ENCODE results near the gene SMPD3.
"Not testable (repeated sequence)": the region's sequence is repeated elsewhere in the genome, so short reads cannot be mapped to it uniquely, and the experiment has no call there.

SMPD3 gene

GRCh38 chr16:68448360-68448970 is at the start of gene SMPD3:
TSS of gene SMPD3 (minus strand) at chr16:68448508. CDS start at chr16:68372181, 76,327 bp downstream.
- peak; percentile 96 for DNase-seq

- no peak for DNase-seq
These were observed 48.4 kb upstream of the SMPD3 start for GRCh38 chr16:68496689-68497088.

- DNase-seq, result not testable (repeated sequence)
These were observed 46.0 kb upstream of the SMPD3 start for GRCh38 chr16:68494261-68494660.

DNA sequence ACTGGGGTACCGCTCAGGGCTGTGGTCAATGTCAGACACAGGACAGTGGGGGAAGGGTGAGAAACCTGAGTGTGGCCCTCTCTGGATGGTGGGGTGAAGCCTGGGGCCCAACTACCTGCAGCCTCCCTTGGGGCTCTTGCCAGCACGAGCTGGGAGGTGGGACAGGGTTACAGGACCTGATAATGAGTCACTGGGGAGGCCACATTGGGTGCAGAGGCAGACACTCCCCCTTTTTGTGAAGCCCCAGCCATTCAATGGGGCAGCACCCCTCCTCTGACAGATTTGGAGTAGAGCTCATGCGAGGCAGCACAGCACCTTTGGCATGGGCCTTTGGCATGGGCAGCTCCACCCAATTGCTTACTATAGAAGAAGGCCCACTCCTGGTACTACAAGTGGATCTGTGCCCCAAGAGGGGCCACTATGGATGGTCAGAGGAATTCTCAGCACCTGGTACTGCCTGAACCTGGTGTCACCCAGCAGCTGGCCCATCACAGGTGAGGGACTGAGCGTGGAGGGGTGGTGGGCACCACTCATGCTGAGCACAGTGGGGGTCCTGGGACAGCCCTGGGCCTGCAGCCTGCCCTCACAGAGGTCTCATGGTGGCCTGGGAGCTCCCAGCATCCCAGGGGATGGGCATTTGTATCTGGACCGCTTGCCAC is 45.2 kb upstream of the SMPD3 start:
- no peak for DNase-seq

DNA sequence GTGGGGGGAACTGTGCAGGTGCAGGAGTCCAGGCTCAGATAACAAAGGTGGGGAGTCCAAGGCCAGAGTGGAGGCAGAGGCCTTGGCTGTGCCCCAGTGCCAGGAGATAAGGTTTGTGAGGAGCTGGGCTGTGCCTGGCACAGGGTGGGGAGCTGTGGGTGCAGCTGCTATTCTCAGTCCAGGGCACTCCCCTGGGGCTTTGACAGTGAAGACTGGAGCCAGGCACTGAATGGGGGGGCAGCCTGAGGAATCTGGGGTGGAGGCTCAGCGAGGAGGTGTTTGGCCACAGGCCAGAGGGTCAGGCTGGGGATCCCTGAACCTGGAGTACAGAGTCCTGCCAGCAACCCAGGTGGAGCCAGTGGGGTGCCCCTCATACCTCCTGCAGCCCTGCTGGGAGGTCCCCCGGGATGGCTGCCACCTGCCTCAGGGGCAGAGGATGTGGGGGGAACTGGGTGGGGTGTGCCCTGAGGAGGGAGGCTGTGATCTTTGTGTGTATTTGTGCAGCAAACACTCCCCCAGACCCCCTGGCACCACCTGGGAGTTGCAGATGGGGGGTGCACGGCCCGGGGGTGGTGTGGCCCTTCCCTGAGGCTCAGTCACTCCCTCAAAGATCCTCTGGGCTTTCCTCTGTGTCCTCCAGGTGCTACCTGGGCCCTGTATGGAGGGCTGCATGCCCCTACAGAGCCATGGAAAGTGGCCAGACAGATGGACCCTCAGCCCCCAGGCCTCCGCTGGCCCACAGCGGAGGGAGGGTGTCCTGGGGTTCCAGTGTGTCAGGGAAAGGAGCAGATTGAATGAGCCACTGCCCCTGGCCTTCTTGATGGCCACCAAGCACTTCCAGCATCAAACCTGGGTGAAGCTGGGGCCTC is 44.5 kb upstream of the SMPD3 start:
- no peak for DNase-seq

GRCh38 chr16:68492151-68492542 is 43.8 kb upstream of the SMPD3 start:
- no peak for DNase-seq

GRCh38 chr16:68491576-68491950 is 43.3 kb upstream of the SMPD3 start:
- no peak for DNase-seq

DNA sequence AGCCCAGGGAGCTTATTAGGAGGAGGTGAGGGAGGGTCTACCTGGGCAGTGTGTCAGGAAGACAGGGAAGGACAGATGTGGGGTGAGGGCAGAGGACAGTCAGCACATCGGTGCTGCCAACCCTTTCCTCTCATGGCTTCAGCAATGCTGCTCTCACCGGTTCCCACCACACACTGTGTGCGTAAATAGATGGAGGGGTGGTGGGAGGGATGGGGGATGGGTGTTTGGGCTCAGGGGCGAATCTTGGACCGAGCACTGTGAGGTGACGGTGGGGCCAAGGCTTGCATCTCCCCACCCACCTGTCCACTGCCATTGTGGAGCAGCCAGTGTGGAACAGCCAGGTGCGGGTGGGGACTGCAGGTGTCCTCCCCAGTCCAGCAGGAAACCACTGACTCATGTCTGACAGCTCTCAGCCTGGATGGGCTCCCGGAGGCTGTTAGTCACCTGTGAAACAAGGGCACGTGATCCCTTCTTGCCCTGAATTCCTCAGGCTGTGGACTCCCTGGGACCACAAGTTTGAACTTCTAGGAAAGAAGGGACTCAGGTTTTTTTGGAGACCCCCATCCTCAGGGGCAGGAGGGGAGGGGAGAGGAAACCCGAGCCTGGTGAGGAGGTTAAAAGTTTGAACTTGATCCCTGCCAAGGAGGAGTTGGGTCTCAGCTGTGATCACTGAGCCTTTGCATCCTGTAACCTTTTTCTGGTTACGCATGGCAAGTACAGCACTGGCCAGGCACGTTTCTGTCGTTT is 42.7 kb upstream of the SMPD3 start:
- DNase-seq, result peak; percentile 46

DNA sequence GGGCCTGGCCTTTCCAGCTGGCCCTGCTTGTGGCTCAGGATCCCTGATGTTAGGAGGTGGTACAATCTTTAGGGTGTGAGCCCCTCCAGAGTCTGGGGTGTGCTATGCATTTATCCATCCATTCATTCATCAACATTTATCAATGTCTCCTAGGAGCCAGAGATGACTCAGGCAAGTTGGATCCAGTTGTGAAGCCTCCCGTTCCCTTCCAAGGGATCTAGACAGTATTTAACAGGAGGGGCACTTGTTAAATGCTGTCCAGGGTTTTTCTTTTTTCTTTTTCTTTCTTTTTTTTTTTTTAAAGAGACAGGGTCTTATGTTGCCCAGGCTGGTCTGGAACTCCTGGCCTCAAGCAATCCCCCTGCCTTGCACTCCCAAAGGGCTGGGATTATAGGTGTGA is 42.0 kb upstream of the SMPD3 start:
- DNase-seq, result no peak

- DNase-seq, result no peak
These were observed 40.2 kb upstream of the SMPD3 start for GRCh38 chr16:68488554-68488953.

DNA sequence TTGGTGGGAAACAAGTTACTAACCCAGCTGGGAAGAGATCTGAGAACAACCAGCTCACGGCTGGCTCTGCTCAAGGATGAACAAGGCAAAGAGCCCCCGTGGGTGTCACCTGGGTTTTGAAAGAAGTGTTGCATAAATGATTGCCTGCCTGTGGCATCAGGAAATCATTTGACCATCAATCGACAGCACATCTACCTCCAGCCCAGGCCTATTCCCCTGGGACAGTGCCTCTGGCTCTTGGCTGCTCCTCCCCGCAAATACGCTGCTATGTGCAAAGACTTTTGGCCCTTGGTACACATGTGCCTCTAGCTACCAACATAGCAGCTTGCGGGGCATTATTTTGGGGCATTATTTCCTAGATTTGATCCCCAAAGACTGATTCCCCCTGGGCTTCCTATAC is 39.4 kb upstream of the SMPD3 start:
- DNase-seq, result no peak

GRCh38 chr16:68487203-68487514 is 38.9 kb upstream of the SMPD3 start:
- DNase-seq, result no peak

DNA sequence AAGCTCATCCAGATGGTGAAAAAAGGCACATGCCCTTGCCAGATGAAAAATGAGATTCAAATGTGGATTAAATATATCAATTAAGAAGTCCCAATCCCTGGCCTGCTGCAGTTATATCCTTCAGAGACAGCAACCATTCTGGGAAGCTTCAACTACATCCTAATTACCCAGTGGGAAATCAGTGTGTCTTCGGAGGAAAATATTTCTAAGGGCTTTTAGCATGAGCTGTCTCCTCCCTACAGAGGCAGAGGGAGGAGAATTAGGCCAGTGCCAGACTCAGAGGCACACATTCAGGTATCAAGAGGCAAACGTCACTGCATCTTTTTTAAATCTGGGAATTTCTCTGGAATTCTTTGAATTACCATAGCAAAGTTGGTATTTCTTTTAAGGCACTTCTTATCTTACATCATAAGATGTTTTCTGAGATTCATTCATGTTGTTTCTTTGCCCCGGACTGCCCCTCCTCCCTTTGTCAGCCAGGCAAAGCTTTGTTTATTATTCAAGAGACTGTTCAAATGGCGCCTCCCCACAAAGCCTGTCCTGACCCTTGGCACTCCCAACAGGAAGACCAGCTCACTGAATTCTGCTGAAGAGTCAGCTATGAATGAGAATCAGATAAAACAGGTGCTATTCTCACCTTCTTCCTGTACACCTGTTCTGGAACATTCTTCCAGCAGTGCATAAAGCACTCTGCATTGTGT is 38.3 kb upstream of the SMPD3 start:
- no peak for DNase-seq

DNA sequence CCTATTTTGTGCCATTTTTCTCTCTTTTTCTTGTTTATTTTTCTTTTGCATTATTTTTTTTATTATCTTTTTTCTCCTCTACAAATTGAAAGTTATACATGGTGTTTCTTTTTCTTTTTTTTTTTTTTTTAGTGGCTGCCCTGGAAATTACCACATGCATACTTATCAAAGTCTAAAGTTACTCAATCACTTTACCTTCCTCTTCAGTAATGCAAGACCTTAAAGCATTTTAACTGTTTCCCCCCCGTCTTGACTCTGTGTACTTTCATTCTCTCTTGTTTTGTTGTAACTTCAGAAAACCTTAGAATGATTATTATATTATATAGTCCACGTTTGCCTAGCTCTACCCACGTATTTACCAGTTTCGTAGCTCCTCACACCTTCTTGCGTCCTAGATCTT is 33.3 kb upstream of the SMPD3 start:
- no peak for DNase-seq

DNA sequence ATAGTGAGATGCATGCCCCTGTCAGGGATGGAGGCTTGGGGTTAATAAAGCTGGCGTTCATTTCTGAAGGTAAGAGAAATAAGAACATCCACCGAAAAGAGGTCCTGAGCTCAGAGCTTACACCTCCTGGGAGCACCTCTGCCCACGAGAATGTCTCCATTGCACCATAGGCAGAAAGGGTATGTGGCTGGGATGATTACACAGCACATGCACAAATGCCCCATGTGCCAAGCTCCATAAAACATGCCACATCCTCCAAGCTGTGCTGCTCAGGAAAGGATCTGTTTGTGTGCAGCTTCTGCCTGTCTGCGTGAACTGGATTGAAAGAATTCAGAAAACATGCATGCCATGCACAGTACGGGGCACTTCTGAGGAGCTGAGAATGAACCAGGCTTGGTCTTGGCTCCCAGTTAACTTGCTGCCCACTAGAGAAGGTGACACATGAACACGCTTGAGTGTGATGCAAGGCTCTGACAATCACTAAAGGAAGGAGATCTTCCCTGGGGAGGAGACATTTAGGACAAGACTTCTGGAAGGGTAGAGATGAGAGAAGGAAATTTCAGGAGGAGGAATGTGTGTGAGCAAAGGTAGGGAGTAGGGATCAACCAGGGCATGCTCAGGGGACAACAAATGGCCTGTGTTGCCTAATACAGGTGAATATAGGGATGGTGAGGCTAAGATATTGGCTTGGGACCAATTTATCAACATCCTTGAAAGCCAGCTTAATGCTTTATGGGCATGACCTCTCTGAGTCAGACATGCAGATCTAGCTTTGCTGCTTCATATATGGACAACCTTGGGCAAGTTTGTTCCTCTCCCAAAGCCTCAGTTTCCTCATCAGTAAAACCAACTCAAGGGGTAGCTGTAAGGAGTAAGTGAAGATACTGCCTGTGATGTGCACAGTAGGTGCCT is 32.0 kb upstream of the SMPD3 start:
- DNase-seq, result no peak

DNA sequence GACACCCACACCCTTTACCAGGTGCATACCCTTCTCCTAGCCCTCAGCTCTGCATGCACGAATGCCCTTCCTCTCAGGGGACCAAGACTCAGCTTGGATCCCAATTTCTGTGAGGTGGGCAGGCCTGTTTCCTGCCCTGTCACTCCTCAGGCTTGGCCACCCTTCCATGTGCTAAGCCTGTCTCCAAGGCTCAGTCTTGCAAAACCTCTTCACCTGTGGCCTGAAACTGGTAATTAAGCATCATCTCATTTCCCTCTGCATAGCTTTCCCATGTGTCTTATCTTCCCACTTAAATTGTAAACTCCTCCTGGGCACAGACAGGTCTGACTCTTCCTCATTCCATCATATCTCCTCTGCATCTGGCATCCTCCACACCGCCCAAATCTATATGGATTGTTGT is 31.0 kb upstream of the SMPD3 start:
- DNase-seq, result no peak

GRCh38 chr16:68478526-68479250 is 30.4 kb upstream of the SMPD3 start:
- no peak for DNase-seq

GRCh38 chr16:68475071-68475470 is 26.8 kb upstream of the SMPD3 start:
- no peak for DNase-seq

DNA sequence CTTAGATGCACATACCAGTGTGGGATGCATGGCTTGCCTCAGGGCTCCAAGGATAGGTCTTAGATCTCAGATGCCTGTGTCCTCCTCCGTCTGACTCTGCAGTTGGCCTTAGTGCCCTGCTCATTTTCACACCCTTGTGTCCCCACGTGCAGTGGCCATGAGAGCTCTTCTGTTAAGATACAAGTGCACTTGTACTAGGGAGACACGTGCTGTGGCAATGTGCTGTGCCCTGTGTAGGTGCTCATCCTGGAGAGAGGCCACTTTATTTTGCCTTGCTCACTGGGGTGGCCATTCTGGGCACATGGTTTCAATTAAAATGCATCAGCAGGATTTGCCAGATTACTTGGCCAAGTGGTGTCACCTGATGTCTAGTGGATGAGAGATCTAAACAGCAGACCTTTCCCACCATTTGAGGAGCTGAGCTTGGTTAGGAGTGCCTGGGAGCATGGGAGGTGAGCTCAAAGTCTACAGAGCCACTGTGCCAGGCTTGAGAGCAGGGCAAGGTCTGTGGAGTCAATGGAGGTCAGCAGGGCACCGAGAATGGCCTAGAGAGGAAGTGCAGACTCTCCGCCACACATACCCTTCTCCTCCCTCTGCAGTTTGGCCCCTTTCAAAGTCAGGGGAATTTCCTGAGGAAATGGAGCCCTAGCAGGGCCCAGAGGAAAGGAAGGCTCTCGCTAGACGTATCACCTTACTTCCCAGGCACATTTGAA is 25.2 kb upstream of the SMPD3 start:
- DNase-seq, result no peak

DNA sequence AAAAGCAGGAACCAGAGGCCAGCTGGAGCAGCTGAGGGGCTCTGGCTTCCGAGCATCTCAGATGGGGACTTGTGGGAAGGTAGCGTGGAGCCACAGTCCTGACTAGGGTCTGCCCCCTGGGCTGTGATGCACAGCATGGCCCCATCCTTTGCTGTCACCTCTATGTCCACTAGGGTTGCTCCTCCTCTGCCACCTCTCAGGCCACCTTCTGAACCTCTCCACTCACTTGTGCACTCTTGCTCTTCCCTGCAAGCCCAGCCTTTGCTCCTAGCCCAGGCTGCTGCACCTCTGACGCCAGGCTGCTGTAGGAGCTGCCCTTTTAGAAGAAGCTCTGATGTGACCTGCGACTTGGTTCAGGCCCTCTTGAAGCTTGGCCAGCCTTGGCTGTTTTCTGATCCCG is 24.3 kb upstream of the SMPD3 start:
- DNase-seq, result no peak

All from HCEC 1CT (cell line).